ENCODE data around the gene ARHGAP10. TPM values are rescaled to one million over a fixed set of nuclear protein-coding genes. Genes with fewer than 3 reads are reported as not detected.
A peak's percentile ranks its signal among the peaks of the same experiment; 100 is the strongest.

The ARHGAP10 gene
- total and polyA plus RNA-seq, 10 of the 15 experiments (the other 5 are each of a cell fraction or from before 2014, with no cell fraction given): 1.3 to 25.8 (median 17.2) TPM

DNA sequence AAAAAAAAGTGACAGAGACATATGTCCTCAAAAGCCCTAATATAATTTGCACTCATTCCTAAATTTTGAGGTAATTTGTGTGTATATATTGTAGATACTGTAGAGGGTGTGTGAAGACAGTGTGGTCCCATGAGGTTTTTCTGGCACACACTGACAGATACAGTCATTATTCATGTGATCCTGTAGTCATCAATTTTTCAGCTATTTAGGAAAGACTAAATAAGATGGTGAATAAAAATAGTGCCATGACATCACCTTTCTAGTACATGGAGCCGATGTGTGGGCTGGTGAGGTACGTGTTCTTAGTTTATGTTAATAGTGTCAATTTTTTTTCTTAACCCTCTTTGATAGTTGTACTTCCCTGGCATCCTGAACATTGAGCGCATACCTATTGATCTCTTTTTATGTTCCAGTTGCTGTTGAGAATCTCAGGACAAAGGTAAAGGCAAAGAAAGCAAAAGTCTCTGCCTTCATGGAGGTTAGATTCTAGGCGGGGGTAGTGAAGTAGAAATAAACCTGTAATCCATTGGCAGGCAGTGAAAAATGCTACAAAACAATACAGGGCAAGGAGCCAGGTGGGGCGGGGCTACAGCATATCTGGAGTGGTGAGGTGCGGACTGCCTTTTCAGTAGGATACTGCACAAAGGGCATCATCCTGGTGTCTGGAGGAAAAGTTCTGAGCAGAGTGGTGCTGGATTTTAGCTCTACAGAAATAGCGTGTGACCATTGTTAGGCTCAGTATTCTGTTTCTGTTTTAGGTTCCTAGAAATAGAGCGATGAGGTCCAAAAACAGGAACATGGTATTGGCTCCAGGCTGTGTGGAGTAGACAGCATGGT, 93.8 kb downstream of the ARHGAP10 start:
- FAIRE-seq: peak; percentile 7
- Histone ChIP-seq H3K27ac (ENCODE audit: control insufficient read depth, insufficient read depth) (no peak overlapping the region), H3K4me3 (no peak overlapping the region), H3K9ac (ENCODE audit: control insufficient read depth, insufficient read depth, low read length) (no peak overlapping the region), H3K27me3 (replicated peaks in 1 of 2; ENCODE audit: control insufficient read depth in 2 of 2, insufficient read depth in 2 of 2, low read length in 1 of 2) (no peaks in the 10 kb centered on the region), H3K79me2 (ENCODE audit: control insufficient read depth, insufficient read depth, low read length) (peaks cover 14% of the 10 kb centered on the region), H3K36me3 (ENCODE audit: control insufficient read depth in 2 of 2, insufficient read depth in 2 of 2, low read length in 1 of 2) (peaks cover 2 to 8% of the 10 kb centered on the region in 2 experiments), H3K9me3 (replicated peaks; ENCODE audit: control insufficient read depth, insufficient read depth, low read length) (no peaks in the 10 kb centered on the region), H4K20me1 (ENCODE audit: control insufficient read depth, insufficient read depth) (no peaks in the 10 kb centered on the region), H3K4me1 (ENCODE audit: control insufficient read depth, insufficient read depth, low read length) (peaks cover 9% of the 10 kb centered on the region), H3K4me2 (ENCODE audit: control insufficient read depth, insufficient read depth) (no peak overlapping the region), H2AFZ (ENCODE audit: control insufficient read depth, low read depth, low read length) (no peak overlapping the region)
- in situ Hi-C loops (cut with MboI) (no loop called here), intact Hi-C loops (cut with micrococcal nuclease; ENCODE audit: unreplicated experiment) (no loop called here)
- BruUV-seq (replicated peaks): TSS peak; percentile 23
- WGBS (ENCODE audit: insufficient coverage, insufficient replicate concordance, low lambda C conversion rate, missing lambda C conversion rate): 66% methylated on average over 8 of the region's 8 CpGs
- ChIA-PET SMC1A (ENCODE audit: uncharacterized antibody, unreplicated experiment) (interaction anchor here (0.6 to 5.6 kb wide), 6 partner anchors 9 to 1068 kb away, joined by 3 to 29 read pairs (median 4); no protein-coding TSS in a partner anchor), POLR2A (interaction anchor here (0.6 kb wide), 1 partner anchor 141 kb away, joined by 7 read pairs; no protein-coding TSS in a partner anchor), RAD21 (ENCODE audit: unreplicated experiment) (interaction anchor here (1.5 kb wide), 1 partner anchor 30 kb away, joined by 3 read pairs; no protein-coding TSS in a partner anchor), CTCF (interaction anchor here (0.9 to 4.0 kb wide), 3 partner anchors 16 to 141 kb away, joined by 3 to 14 read pairs (median 4); partner anchors contain the start of gene PRMT9)
- ATAC-seq: no peak
- no peak for DNase-seq (ENCODE audit: low read depth, low spot score)
- TF ChIP-seq E2F8 (IDR thresholded peaks at IDR 0.05; ENCODE audit: low read depth, partially characterized antibody): no peak
- no peak for TF ChIP-seq MXI1 (IDR thresholded peaks at IDR 0.05; ENCODE audit: low read depth, low read length)
- TF ChIP-seq CEBPB (IDR thresholded peaks at IDR 0.05; ENCODE audit: borderline replicate concordance in 1 of 2, low read depth in 2 of 2, low read length in 2 of 2): no peak
- TF ChIP-seq ZNF384 (IDR thresholded peaks at IDR 0.05; ENCODE audit: borderline replicate concordance, low read depth, low read length): no peak
- TF ChIP-seq ATF3 (IDR thresholded peaks at IDR 0.05; ENCODE audit: borderline replicate concordance, extremely low read depth, low read depth, low read length): no peak
- TF ChIP-seq, protein P1, sequence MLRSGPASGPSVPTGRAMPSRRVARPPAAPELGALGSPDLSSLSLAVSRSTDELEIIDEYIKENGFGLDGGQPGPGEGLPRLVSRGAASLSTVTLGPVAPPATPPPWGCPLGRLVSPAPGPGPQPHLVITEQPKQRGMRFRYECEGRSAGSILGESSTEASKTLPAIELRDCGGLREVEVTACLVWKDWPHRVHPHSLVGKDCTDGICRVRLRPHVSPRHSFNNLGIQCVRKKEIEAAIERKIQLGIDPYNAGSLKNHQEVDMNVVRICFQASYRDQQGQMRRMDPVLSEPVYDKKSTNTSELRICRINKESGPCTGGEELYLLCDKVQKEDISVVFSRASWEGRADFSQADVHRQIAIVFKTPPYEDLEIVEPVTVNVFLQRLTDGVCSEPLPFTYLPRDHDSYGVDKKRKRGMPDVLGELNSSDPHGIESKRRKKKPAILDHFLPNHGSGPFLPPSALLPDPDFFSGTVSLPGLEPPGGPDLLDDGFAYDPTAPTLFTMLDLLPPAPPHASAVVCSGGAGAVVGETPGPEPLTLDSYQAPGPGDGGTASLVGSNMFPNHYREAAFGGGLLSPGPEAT (IDR thresholded peaks at IDR 0.05; ENCODE audit: low read depth): no peak
- no peak for TF ChIP-seq SPI1 (IDR thresholded peaks at IDR 0.05; ENCODE audit: borderline replicate concordance, insufficient read depth, low read depth, low read length)
- TF ChIP-seq, protein P2, sequence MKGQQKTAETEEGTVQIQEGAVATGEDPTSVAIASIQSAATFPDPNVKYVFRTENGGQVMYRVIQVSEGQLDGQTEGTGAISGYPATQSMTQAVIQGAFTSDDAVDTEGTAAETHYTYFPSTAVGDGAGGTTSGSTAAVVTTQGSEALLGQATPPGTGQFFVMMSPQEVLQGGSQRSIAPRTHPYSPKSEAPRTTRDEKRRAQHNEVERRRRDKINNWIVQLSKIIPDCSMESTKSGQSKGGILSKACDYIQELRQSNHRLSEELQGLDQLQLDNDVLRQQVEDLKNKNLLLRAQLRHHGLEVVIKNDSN (IDR thresholded peaks at IDR 0.05; ENCODE audit: borderline replicate concordance, extremely low read length, insufficient read depth, low read depth, low read length): no peak
- no peak for TF ChIP-seq LARP7 (IDR thresholded peaks at IDR 0.05)
- no peak for TF ChIP-seq SIX5 (IDR thresholded peaks at IDR 0.05; ENCODE audit: low read depth, low read length, severe bottlenecking)
- TF ChIP-seq SMC3 (IDR thresholded peaks at IDR 0.05; ENCODE audit: borderline replicate concordance, low read length): no peak
- TF ChIP-seq PML (IDR thresholded peaks at IDR 0.05; ENCODE audit: low read length): no peak
- TF ChIP-seq JUND (IDR thresholded peaks at IDR 0.05; ENCODE audit: low read depth, low read length): no peak
- no peak for TF ChIP-seq ZBED1 (IDR thresholded peaks at IDR 0.05; ENCODE audit: borderline replicate concordance)
- TF ChIP-seq, protein P3, sequence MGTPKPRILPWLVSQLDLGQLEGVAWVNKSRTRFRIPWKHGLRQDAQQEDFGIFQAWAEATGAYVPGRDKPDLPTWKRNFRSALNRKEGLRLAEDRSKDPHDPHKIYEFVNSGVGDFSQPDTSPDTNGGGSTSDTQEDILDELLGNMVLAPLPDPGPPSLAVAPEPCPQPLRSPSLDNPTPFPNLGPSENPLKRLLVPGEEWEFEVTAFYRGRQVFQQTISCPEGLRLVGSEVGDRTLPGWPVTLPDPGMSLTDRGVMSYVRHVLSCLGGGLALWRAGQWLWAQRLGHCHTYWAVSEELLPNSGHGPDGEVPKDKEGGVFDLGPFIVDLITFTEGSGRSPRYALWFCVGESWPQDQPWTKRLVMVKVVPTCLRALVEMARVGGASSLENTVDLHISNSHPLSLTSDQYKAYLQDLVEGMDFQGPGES (IDR thresholded peaks at IDR 0.05): no peak

Data from GM12878 (cell line).